DMS79 (cell line): ENCODE data around the gene MT4.

Experiments
- DNase-seq: peaks from one replicate; lab custom pipeline; 2025; lab: John Stamatoyannopoulos, UW

The MT4 gene

DNA sequence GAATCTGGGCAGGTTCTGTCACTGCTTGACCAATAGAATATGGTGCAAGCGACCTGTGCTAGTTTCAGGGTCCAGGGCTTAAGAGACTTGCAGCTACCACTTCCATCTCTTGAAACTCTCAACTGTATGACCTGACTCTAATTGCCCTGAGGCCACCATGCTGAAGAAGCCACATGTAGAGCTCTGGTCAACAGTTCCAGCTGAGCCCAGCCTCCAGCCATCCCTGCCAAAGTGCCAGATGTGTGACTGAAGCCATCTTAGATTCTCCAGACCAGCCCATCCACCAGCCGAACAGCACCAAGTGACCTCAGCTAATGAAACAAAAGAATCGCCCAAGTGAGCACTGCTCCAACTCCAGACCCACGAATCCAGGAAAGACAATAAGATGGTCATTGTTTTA, 40.1 kb downstream of the MT4 start:
- no peak for DNase-seq

DNA sequence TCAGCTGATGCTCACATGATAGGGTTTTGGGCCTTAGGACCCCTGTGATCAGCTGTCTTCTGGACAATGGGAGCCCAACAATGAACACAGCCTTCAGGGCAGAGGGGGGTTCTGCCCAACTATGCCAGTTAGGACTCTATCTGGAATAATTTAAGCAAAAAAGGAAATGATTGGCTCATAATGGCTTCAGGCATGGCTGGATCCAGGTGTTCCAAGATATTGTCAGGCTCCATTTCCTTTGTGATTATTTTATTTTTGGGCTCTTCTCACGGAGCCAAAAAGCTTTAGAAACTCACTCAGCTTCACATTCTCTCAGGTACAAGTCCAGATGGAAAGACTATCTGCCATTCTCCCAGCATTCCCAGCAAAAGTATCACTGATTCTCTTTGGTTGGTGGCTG, 40.6 kb downstream of the MT4 start:
- DNase-seq, result no peak

DNA sequence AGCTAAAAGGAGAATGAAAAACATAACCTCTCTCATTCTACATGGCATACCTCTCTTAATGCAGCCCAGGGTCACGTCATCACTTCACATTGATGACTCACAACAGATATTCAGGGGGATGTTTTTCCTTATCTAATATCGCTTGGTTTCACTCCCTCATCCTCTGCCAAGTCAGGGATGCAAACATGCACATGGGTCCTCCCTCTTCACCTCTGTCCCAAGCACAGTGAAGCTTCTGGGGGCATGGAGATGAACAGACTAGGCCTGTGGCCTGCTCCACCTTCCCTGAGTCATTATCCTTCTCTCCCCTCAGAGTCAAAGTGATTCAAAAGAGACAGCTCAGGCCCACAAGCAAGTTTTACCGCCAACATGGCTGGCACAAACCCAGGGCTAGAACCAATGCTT, 41.2 kb downstream of the MT4 start:
- no peak for DNase-seq

DNA sequence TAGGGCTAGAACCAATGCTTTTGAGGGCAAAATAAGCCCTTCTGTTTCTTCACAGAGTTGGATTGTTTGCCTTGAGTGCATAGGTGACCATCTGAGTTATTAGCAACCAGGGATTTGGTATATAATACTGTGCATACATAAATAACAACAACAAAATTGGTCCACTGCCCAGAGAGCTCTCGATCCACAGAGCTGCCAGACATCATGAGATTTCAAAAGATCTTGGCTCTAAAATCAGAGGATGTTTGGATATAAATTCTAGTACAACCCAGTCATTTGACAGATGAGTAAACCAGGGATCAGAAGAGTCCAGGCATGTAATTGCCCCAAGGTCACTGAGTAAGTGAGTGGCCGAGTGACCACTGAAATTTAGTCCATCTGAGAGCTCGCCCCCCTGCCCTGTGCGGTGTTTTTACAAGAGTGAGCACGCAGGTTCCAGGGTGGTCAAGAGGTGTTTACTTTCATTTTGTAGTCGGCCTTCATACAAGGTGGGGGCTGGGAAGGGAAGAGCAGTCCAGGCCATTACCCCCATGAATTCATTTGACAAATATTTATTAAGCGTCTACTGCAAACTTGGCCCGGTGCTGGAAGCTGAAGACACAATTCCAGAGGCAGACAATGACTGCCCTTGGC, 41.7 kb downstream of the MT4 start:
- no peak for DNase-seq

DNA sequence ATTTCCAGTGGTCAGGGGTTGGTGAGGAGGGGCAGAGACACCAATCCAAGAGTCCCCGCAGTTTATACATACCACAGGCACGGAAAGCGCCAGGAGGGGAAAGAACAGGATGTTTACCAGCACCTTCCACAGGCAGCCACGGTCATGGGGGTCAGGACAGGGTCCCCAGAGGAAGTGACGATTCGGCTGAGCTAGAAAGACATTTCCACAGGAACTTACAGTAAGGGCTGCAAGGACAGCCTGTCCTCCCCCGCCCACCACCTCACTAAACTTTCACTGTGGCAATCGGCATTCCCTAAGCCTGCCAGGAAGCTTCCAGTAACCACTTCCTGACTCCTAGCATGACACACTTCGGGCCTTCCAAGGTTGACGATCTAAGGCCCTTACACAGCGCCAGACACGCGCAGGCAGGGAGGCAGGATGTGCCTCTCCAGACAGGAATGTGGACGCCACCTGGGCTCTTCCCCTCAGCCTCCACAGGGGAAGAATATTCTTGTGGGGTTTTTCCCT, 42.3 kb downstream of the MT4 start:
- DNase-seq, result no peak

DNA sequence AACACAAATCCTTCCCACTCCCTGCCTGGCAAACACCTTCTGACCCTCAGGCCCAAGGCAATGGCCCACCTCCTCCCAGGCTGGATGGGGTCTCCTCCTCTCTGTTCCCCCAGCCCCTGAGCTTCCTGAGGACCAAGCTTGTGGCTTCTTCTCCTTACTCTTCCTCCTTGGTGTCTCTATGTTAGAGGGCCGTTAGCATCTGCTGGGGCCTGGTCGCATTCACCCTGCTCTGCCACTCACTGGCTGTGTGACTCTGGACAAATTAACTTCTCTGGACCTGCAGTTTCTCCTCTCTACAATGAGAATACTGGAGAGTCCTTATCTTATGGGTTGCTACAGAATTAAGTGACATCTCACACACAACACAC, 42.8 kb downstream of the MT4 start:
- DNase-seq, result no peak

DNA sequence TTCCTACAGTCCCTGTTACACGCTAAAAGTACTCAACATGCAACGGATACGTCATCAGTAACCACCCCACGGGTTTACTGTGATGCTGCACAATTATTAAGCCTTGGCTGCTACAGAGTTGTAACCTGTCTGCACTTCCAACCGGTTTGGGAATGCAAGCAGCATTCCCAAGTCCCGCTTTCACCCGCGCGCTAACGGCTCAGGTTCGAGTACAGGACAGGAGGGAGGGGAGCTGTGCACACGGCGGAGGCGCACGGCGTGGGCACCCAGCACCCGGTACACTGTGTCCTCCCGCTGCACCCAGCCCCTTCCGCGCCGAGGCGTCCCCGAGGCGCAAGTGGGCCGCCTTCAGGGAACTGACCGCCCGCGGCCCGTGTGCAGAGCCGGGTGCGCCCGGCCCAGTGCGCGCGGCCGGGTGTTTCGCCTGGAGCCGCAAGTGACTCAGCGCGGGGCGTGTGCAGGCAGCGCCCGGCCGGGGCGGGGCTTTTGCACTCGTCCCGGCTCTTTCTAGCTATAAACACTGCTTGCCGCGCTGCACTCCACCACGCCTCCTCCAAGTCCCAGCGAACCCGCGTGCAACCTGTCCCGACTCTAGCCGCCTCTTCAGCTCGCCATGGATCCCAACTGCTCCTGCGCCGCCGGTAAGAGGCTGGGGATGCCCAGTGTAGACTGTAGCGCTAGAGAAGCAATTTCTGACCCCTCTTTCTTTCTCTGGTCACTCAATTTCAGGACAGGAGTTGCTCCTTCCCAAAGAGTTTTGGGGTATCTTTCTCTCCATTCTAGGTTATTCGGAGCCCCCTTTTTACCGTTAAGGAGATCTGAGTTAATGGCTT, 43.4 kb downstream of the MT4 start, which contains the start of gene MT2A:
TSS of gene MT2A (plus strand) at position 542 of the 833 bp plus-strand sequence. CDS start at position 614, 72 bp downstream.
- peak; percentile 57 for DNase-seq

DNA sequence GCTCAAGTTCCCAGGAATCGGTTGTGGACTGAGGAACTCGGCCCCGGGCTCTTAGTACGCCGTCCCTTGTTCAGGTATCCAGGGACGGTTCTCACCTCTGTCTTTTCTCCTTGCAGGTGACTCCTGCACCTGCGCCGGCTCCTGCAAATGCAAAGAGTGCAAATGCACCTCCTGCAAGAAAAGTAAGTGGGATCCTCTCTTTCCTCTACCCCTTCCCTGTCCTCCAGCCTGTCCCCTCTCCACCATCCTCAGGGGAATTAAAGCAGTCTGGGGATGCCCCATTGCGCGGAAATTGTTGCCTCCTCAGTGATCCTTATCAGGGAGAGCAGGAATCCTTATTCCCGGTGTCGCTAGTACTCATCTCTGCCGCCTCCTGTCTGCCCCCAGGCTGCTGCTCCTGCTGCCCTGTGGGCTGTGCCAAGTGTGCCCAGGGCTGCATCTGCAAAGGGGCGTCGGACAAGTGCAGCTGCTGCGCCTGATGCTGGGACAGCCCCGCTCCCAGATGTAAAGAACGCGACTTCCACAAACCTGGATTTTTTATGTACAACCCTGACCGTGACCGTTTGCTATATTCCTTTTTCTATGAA, 44.1 kb downstream of the MT4 start:
- no peak for DNase-seq

DNA sequence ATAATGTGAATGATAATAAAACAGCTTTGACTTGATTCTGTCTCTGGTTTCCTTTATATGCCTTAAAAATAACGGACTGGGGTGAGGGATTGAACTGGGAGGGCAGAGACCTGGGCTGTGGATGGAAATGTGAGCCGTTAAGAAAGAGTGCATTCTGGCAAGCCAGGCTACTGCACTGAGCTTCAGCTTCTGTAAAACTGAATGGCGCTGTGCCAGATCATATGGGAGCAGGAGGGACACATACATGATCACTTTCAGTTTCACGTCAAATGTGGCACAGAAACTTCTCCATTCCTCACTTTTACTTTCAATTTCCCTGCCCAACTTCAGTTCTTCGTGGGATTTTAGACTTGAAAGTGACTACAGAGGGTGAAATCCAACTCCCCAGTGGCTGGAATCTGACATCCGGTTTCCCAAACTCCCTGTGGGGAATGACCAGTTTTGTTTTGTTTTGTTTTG, 44.6 kb downstream of the MT4 start:
- DNase-seq, result no peak

DNA sequence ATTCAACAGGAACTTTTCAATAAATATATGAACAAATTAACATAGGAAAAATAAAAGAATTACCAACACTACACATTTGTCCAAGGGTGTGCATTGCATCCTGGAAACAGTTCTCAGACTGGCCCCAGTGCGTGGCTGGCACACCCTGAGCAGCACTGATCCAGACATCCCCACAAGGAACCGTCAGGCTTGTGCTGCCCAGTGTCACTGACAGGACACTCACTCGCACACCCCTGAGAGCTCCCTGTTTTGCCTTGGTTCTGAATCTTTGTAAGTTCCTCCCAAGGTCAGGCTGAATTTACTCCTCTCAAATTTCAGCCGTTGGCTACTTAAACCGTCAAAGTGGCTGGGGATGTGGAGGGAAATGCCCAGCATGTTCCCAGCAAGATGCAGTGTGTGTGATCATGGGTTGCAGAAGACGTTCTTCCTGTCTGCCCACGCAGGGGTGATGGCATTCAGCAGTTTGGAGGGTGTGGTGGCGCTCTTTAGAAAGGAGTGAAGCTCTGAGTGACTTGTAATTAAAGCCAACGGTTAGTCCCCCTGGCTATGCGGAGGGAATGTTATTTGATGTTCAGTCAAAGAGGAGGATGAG, 45.2 kb downstream of the MT4 start:
- DNase-seq, result no peak

DNA sequence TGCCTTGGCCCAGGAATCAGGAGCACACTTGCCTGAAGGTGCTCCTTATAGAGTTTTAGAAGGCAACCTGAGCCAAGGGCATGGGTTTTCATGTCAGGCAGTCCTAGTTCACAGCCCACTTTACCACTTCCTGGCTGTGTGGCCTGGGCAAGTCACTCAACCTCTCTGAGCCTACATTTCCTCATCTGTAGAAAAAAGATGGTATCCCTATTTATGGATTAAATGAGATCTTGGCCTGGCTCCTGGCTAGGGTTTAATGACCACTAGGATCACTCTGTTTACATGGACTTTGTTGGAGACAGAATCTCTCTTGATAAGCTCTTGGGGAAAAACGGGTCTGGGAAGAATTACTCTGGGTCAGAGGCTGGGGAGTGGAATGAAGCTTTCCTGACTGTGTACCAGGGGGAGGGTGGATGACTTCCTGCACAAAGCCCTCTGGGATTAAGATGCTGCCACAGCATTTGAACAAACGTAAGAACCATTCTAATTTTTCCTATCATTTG, 45.8 kb downstream of the MT4 start:
- DNase-seq, result no peak

DNA sequence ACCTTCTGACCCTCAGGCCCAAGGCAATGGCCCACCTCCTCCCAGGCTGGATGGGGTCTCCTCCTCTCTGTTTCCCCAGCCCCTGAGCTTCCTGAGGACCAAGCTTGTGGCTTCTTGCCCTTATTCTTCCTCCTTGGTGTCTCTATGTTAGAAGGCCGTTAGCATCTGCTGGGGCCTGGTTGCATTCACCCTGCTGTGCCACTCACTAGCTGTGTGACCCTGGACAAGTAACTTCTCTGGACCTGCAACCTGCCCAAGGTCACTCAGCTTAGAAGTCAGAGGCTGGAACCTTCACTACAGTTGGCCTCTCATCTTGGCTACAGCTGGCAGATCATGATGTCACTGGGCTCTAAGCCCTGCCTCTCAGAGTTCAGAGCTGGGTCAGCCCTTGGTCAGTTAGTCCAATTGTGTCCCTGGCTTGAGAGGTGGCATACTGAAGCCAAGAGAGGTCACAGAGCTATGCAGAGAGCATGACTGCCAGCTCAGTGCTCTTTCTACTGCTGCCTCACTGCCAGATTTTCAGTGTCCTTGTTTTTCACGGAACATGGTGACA, 46.5 kb downstream of the MT4 start:
- no peak for DNase-seq

DNA sequence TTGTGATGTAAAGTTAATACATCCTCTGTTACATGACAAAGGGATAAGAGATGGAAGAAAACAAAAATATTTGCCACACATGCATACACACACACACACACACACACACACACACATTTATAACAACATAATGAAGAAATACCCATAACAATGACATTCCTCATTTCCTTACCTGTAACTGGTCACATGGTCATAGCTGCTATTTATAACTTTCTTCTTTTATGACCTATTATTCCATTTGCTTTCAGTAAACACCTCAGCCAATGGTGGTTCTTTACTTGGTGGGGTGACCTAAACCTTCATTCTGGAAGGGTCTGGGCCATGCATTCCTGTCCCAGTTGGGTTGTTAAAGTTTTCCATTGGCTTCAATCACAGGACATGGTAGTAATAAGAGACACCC, 48.8 kb downstream of the MT4 start:
- no peak for DNase-seq

DNA sequence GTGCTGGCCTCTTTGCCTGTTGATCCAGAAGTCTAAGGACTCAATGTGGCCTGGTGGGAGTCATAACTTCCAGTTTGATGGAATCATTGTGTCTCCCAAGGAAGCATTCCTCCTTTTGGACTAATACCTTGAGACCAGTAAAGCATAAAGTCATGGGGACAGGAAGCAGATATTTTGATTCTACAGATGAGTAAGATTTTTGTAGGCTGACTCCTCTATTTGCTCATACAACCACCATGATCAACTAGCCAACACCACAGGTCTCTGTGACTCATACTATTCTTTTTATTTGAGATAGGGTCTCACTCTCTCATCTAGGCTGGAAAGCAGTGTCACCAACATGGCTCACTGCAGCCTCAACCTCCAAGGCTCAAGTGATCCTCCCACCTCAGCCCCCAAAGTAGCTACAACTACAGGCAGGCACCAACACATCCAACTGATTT, 49.7 kb downstream of the MT4 start:
- no peak for DNase-seq

DNA sequence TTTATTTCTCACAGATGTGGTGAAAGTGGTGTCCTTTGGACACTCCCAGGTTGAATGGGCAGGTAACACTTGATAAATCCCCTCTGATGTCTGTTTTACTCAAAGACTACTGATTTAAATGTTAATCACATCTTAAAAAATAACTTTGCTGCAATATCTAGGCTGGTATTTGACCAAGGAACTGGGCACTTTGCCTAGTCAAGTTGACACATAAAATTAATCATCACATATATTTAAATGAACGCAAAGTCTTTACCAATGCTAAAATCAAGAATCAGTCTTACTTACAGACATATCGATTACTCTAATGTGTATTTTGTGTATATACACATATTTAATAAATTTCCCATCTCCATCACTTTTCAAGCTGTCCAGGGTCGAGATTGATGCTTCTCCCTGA, 50.5 kb downstream of the MT4 start:
- no peak for DNase-seq

DNA sequence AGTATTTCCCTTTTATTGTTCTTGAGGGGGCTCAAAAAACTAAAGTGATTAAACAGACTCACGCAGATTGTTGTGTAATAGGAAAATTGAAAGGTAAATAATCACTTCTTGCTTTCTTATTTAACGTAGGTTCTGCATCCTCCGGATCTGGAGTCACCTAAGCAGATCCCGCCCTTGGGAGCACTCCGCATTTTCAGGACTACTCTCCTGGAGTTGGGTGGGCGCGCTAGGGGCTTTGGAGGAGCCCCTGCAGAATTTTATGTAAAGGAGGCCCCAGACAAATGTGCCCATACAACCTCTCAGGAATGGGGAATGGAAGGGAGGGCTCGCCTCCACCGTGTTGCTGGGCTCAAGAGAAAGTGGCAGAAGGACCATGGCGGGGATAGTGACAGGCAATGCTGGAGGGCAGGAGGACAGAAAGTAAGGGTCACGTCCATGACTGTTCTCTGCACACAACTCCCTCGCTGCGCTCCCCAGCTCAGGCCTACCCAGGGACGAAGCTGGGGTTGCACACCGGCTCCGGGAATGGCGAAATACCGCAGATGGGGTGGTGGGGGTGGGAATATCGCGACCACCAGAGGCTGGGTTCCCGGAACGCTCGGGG, 51.8 kb downstream of the MT4 start:
- DNase-seq, result no peak

DNA sequence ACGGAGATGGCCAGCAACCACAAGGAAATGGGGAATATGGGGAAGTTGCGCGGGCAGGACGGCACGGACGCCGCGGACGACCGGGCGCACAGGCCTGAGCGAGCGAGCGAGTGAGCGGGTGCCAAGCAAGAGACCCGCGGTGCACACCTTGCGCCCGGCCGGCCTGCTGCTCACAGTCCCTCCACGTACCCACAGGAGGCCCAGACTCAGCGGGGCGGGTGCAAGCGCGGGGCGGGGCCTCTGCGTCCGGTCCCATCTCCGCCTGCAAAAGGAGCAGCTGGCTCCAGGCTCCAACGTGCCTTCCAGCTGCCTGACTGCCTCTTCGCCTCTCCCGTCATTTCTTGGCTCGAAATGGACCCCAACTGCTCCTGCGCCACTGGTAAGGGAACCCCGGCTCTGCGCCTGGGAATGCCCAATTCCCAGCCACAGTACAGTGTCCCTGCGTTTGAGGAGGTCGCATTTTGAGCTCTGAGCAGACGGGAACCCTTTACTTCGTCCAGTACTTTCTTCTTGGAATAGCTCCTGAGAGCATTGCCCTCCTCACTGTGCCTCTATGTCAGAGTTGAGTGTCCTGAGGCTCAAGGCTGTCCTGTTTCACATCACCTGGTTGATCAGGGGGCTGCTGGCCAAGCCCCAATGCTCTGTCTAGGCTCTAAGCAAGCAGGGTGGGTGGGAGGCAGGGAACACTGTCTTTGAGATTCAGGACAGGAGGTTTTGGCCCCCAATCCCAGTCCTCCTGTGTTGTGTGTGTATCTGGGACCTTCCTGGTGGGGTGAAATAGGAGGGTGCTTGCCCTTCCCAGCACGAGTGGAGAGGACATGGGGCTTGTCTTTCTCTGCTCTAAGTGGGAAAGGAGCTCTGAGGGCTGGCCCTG, 52.6 kb downstream of the MT4 start:
- no peak for DNase-seq

DNA sequence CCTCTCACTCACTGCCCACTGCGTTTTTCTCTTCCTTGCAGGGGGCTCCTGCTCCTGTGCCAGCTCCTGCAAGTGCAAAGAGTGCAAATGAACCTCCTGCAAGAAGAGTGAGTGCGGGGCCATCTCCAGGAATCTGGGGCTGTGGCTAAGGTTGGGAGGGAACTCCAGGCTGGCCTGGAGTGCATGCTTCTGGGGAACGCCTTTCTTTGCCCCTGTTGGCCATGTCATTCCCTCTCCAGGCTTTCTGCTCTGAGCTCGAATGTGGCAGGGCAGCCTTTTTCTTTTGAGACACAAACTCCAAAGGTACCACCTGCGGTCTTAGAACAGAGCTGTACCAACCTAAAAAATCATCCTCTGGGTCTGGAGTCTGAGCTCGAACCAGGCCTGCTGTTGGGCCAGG, 53.3 kb downstream of the MT4 start:
- no peak for DNase-seq
